Sigmoid colon (tissue), 7 donors: ENCODE data around the gene UBP1. TPM values are rescaled to one million over a fixed set of nuclear protein-coding genes. Genes with fewer than 3 reads are reported as not detected.

Experiments
- DNase-seq: peaks from one replicate; pipeline ENCODE4 v3.0.0-alpha.2; 2019
- H3K27ac ChIP-seq, 4 donors: fragments of 200-600 bp; sonication (generic); one replicate each; pipeline ENCODE4 v1.5.1; 2016 to 2019; ENCODE audit warnings: mild to moderate bottlenecking in 1 of 4
- H3K27me3 ChIP-seq, 3 donors: fragments of 200-600 bp; sonication (generic); one replicate each; pipeline ENCODE4 v1.5.1; 2019; ENCODE audit warnings: mild to moderate bottlenecking in 1 of 3
- H3K36me3 ChIP-seq, 4 donors: fragments of 200-600 bp; sonication (generic); one replicate each; pipeline ENCODE4 v1.5.1; 2016 to 2019
- H3K4me1 ChIP-seq, 4 donors: fragments of 200-600 bp; sonication (generic); one replicate each; pipeline ENCODE4 v1.5.1; 2017 to 2019
- H3K4me3 ChIP-seq, 4 donors: fragments of 200-600 bp; sonication (generic); one replicate each; pipeline ENCODE4 v1.5.1; 2017 to 2019; ENCODE audit warnings: mild to moderate bottlenecking in 2 of 4, moderate library complexity in 1 of 4
- H3K9me3 ChIP-seq, 4 donors: fragments of 200-600 bp in 3 of 4; sonication (generic) in 3 of 4; one replicate each; pipeline versions ENCODE4 v1.5.1 to v1.6.1; 2013 to 2019
- CTCF ChIP-seq, 4 experiments: fragments of 450-650 bp in 3 of 4; fragments of 200-600 bp in 1 of 4; IDR thresholded peaks; one replicate each; pipeline ENCODE4 v1.5.1; 2016 to 2019; ENCODE audit warnings: antibody characterized with exemption in 4 of 4, mild to moderate bottlenecking in 3 of 4, moderate library complexity in 2 of 4
- EP300 ChIP-seq, 4 donors: sonication (generic); formaldehyde crosslinking; IDR thresholded peaks; one replicate each; pipeline ENCODE4 v1.6.1; 2017; ENCODE audit warnings: antibody characterized with exemption in 4 of 4
- POLR2A ChIP-seq, 2 donors: fragments of 450-650 bp; IDR thresholded peaks; one replicate each; pipeline ENCODE4 v1.6.1; 2016; ENCODE audit warnings: antibody characterized with exemption in 2 of 2, mild to moderate bottlenecking in 2 of 2, moderate library complexity in 2 of 2
- POLR2AphosphoS5 ChIP-seq, 4 donors: sonication (generic); formaldehyde crosslinking; IDR thresholded peaks; one replicate each; pipeline ENCODE4 v1.6.1; 2017; ENCODE audit warnings: antibody characterized with exemption in 4 of 4
- WGBS, 2 donors: extraction: QIAGEN DNeasy Blood & Tissue Kit; methylation state at CpG; one replicate each; pipeline ENCODE4 v1.1.7; 2013; 5-methylcytosine and 5-hydroxymethylcytosine counted together
- intact Hi-C: fragments of 100-400 bp; cut with DNase I; formaldehyde crosslinking; loops from one replicate; pipeline ENCODE4 v1.15.1; 2023
- polyA plus RNA-seq, 3 donors: library from polyadenylated mRNA; stranded (reverse); fragments of 200-250 nt; gene quantifications; one replicate each; pipeline ENCODE4 v1.2.3, GENCODE V29; 2013
- total RNA-seq, 4 donors: library from RNA; depleted of rRNA; stranded (reverse); fragments of >200 nt; gene quantifications; one replicate each; pipeline ENCODE4 v1.1.0, GENCODE V29; 2016
- donor health status: healthy with polysubstance abuse.
- donor health status: Bipolar disorder and iron deficiency.
- donor health status: healthy.

Gene UBP1
- total and polyA plus RNA-seq, 7 donors: 30.6 to 92.0 (median 58.4) TPM

- no peaks in the 10 kb centered on the region for H3K9me3 ChIP-seq
- H3K36me3 ChIP-seq: no peaks in the 10 kb centered on the region
- H3K4me3 ChIP-seq: no peak overlapping the region
- TF ChIP-seq CTCF (IDR thresholded peaks at IDR 0.05) (no peak), POLR2AphosphoS5 (IDR thresholded peaks at IDR 0.05) (no peak), POLR2A (IDR thresholded peaks at IDR 0.05) (no peak), EP300 (IDR thresholded peaks at IDR 0.05) (no peak)
- H3K27me3 ChIP-seq: no peaks in the 10 kb centered on the region
- H3K27ac ChIP-seq: peak overlapping the region; percentile 95 to 98 (median 97)
- peaks cover 0 to 35% (median 27%) of the 10 kb centered on the region in 4 donors for H3K4me1 ChIP-seq
- DNase-seq: no peak
- 86 to 98% methylated on average over 4 of the region's 4 CpGs for WGBS, 2 donors
- intact Hi-C loops: loop anchor here (5.0 to 10.0 kb wide), 3 partner anchors 213 to 330 kb away; partner anchors contain the start of genes CLASP2 and CRTAP
Measured at GRCh38 chr3:33442190-33442589, 2.0 kb upstream of the UBP1 start.

- 10 to 26% methylated on average over 26 of the region's 26 CpGs for WGBS, 2 donors
- peaks cover 0 to 41% (median 34%) of the 10 kb centered on the region in 4 donors for H3K4me1 ChIP-seq
- no peaks in the 10 kb centered on the region for H3K27me3 ChIP-seq
- intact Hi-C loops: loop anchor here (5.0 to 10.0 kb wide), 3 partner anchors 213 to 329 kb away; partner anchors contain the start of genes CLASP2 and CRTAP
- peak overlapping the region; percentile 95 to 98 (median 97) for H3K27ac ChIP-seq
- H3K9me3 ChIP-seq: no peaks in the 10 kb centered on the region
- peak overlapping the region; percentile 69 to 90 (median 77) for H3K4me3 ChIP-seq
- TF ChIP-seq CTCF (IDR thresholded peaks at IDR 0.05) (no peak), POLR2A (IDR thresholded peaks at IDR 0.05) (no peak), EP300 (IDR thresholded peaks at IDR 0.05) (no peak), POLR2AphosphoS5 (IDR thresholded peaks at IDR 0.05) (no peak)
- H3K36me3 ChIP-seq: no peaks in the 10 kb centered on the region
- DNase-seq: no peak
Measured at GRCh38 chr3:33441225-33441976, 1.2 kb upstream of the UBP1 start.

GRCh38 chr3:33439546-33440327, 468 bp downstream of the UBP1 start:
- intact Hi-C loops: loop anchor here (2.0 to 10.0 kb wide), 5 partner anchors 215 to 359 kb away; partner anchors contain the start of genes CLASP2, CRTAP, GLB1 and PDCD6IP
- WGBS, 2 donors: 1% methylated on average over 93 of the region's 93 CpGs
- peak in 2 of 4 experiments; percentile 10 to 14 for TF ChIP-seq CTCF (IDR thresholded peaks at IDR 0.05)
- TF ChIP-seq POLR2AphosphoS5 (IDR thresholded peaks at IDR 0.05): peak in 1 of 4 donors; percentile 22
- no peak for TF ChIP-seq EP300 (IDR thresholded peaks at IDR 0.05)
- TF ChIP-seq POLR2A (IDR thresholded peaks at IDR 0.05): peak in 1 of 2 donors; percentile 18
- Histone ChIP-seq H3K27me3 (no peaks in the 10 kb centered on the region), H3K4me1 (peaks cover 0 to 52% (median 43%) of the 10 kb centered on the region in 4 donors), H3K4me3 (peak overlapping the region; percentile 69 to 90 (median 77)), H3K36me3 (no peaks in the 10 kb centered on the region), H3K27ac (peak overlapping the region; percentile 95 to 98 (median 97)), H3K9me3 (no peaks in the 10 kb centered on the region)
- DNase-seq: peak; percentile 82

- Histone ChIP-seq H3K4me3 (peak overlapping the region; percentile 69 to 90 (median 77)), H3K27ac (peak overlapping the region; percentile 95 to 98 (median 97)), H3K9me3 (no peaks in the 10 kb centered on the region), H3K36me3 (no peaks in the 10 kb centered on the region), H3K4me1 (peaks cover 0 to 52% (median 43%) of the 10 kb centered on the region in 4 donors), H3K27me3 (no peaks in the 10 kb centered on the region)
- intact Hi-C loops: loop anchor here (2.0 to 5.0 kb wide), 2 partner anchors 342 to 360 kb away; partner anchors contain the start of genes GLB1, PDCD6IP and TMPPE
- 0 to 6% methylated on average over 12 of the region's 12 CpGs for WGBS, 2 donors
- DNase-seq: no peak
- TF ChIP-seq CTCF (IDR thresholded peaks at IDR 0.05) (no peak), POLR2A (IDR thresholded peaks at IDR 0.05) (no peak), EP300 (IDR thresholded peaks at IDR 0.05) (no peak), POLR2AphosphoS5 (IDR thresholded peaks at IDR 0.05) (no peak)
Measured at GRCh38 chr3:33438881-33439545, 1.2 kb downstream of the UBP1 start.
